GM18861 (cell line): ENCODE measurements around the gene EIF5B.
"Not testable (repeated sequence)": the region's sequence is repeated elsewhere in the genome, so short reads cannot be mapped to it uniquely, and the experiment has no call there.

Source experiments
- ATAC-seq: cut with Tn5 transposase; IDR thresholded peaks from one replicate; pipeline ENCODE4 v1.9.1; 2021; ENCODE audit not compliant: unreplicated experiment

EIF5B gene

GRCh38 chr2:99337113-99338028 is at the start of gene EIF5B:
Gene EIF5B (plus strand): TSS chr2:99337389. CDS start chr2:99337555, 166 bp downstream.
- ATAC-seq = peak; percentile 61

GRCh38 chr2:99297994-99298393 is 39.2 kb upstream of the EIF5B start:
- no peak for ATAC-seq

- no peak for ATAC-seq
Observed at GRCh38 chr2:99299580-99299979, 37.6 kb upstream of the EIF5B start.

- not testable (repeated sequence) for ATAC-seq
Observed at GRCh38 chr2:99301097-99301496, 36.1 kb upstream of the EIF5B start, which contains the start of gene LYG1. Gene LYG1 (minus strand): TSS chr2:99301197. CDS start chr2:99295670, 5,527 bp downstream.

GRCh38 chr2:99317161-99317872 is 19.9 kb upstream of the EIF5B start:
- no peak for ATAC-seq

- not testable (repeated sequence) for ATAC-seq
Observed at GRCh38 chr2:99317873-99318200, 19.4 kb upstream of the EIF5B start.

- ATAC-seq = no peak
Observed at GRCh38 chr2:99325384-99325783, 11.8 kb upstream of the EIF5B start.

GRCh38 chr2:99335911-99336803 is 1.0 kb upstream of the EIF5B start, which contains the start of gene TXNDC9:
Gene TXNDC9 (minus strand): TSS chr2:99336333. CDS start chr2:99333210, 3,123 bp downstream.
- ATAC-seq = peak; percentile 65

GRCh38 chr2:99336804-99337112 is 431 bp upstream of the EIF5B start:
- no peak for ATAC-seq

GRCh38 chr2:99338029-99338585 is 918 bp downstream of the EIF5B start:
- ATAC-seq = no peak

GRCh38 chr2:99340669-99341236 is 3.6 kb downstream of the EIF5B start:
- ATAC-seq = no peak

- ATAC-seq = no peak
Observed at GRCh38 chr2:99342536-99342935, 5.3 kb downstream of the EIF5B start.

GRCh38 chr2:99345446-99345845 is 8.3 kb downstream of the EIF5B start:
- ATAC-seq = not testable (repeated sequence)

- no peak for ATAC-seq
Observed at GRCh38 chr2:99346218-99346617, 9.0 kb downstream of the EIF5B start.

GRCh38 chr2:99348173-99348572 is 11.0 kb downstream of the EIF5B start:
- peak; percentile 47 for ATAC-seq

GRCh38 chr2:99350194-99350593 is 13.0 kb downstream of the EIF5B start:
- ATAC-seq = no peak

GRCh38 chr2:99354070-99354469 is 16.9 kb downstream of the EIF5B start:
- no peak for ATAC-seq

- not testable (repeated sequence) for ATAC-seq
Observed at GRCh38 chr2:99354825-99355224, 17.6 kb downstream of the EIF5B start.

- peak; percentile 62 for ATAC-seq
Observed at GRCh38 chr2:99356853-99357252, 19.7 kb downstream of the EIF5B start.

- ATAC-seq = no peak
Observed at GRCh38 chr2:99365661-99366060, 28.5 kb downstream of the EIF5B start.
